Activated T-helper 17 cell treated with anti-CD3 and anti-CD28 coated beads, Interleukin-2, amount 50 U/mL, for 72 hours (primary cell): ENCODE measurements around the gene KDM5A. TPM values are rescaled to one million over a fixed set of nuclear protein-coding genes. Genes with fewer than 3 reads are reported as not detected.
"Not testable (repeated sequence)": the region's sequence is repeated elsewhere in the genome, so short reads cannot be mapped to it uniquely, and the experiment has no call there.

Source experiments
- ATAC-seq: fragments of 150-1000 bp; cut with Tn5 transposase; replicated peaks from 2 replicates; pipeline ENCODE4 v1.10.0; 2021; ENCODE audit warnings: mild to moderate bottlenecking, moderate library complexity
- H3K27ac Mint-ChIP-seq: one replicate; pipeline ENCODE4 v1.8.0; 2022; ENCODE audit warnings: mixed read lengths
- H3K27me3 Mint-ChIP-seq: one replicate; pipeline ENCODE4 v1.8.0; 2022; ENCODE audit warnings: mixed read lengths
- H3K36me3 Mint-ChIP-seq: one replicate; pipeline ENCODE4 v1.8.0; 2022; ENCODE audit warnings: low read depth, mild to moderate bottlenecking, mixed read lengths
- H3K4me1 Mint-ChIP-seq: one replicate; pipeline ENCODE4 v1.8.0; 2022; ENCODE audit warnings: mixed read lengths
- H3K4me3 Mint-ChIP-seq: one replicate; pipeline ENCODE4 v1.8.0; 2022; ENCODE audit warnings: mild to moderate bottlenecking, mixed read lengths
- H3K9me3 Mint-ChIP-seq: one replicate; pipeline ENCODE4 v1.8.0; 2022; ENCODE audit warnings: mixed read lengths
- total RNA-seq, 2 donors: library from RNA; stranded (reverse); gene quantifications; one replicate each; pipeline ENCODE4 v1.2.3, GENCODE V29; 2022

The KDM5A gene
- total RNA-seq, 2 donors from 2014 or later: 62.5 to 82.1 TPM

- peaks cover 7% of the 10 kb centered on the region for H3K4me1 Mint-ChIP-seq
- H3K4me3 Mint-ChIP-seq: no peak overlapping the region
- H3K36me3 Mint-ChIP-seq: peaks cover 100% of the 10 kb centered on the region
- H3K27me3 Mint-ChIP-seq: no peaks in the 10 kb centered on the region
- H3K27ac Mint-ChIP-seq: no peak overlapping the region
- H3K9me3 Mint-ChIP-seq: no peaks in the 10 kb centered on the region
- no peak for ATAC-seq
Observed at GRCh38 chr12:359091-359490, 30.0 kb downstream of the KDM5A start.

DNA sequence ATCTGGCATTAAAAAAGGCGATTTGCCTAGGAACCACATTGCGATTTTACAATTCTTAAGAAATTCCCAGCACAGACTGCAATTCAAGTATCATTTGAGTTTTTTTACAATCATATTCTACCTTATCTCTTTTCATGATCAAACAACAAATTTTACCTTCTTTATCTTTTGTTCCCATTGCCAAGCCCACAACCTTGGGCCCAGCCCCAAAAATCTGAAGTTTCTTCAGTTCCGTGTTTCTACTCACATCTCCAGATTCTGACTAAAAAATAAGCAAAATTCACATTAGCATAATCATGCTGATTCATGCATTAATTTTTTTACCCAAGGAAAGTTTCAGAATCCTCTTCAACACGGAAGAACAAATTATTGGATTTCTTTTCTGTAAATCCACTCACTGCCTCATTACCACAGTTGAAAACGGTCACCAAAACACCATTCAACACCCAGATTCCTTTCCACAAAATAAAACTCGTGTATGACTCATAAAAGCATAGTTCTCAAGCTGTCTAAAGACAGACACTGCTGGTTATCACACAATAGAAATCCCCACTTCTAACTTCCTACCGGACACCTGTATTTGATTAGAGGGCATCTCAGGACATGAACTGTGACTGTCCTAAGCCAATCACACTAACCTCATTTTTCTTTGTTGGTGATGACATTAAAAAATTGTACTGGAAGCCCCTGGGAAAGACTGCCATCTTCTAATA is 32.7 kb downstream of the KDM5A start:
- Mint-ChIP-seq H3K27me3 (no peaks in the 10 kb centered on the region), H3K9me3 (no peaks in the 10 kb centered on the region), H3K27ac (peak overlapping the region; percentile 36), H3K4me1 (peaks cover 7% of the 10 kb centered on the region), H3K36me3 (peaks cover 100% of the 10 kb centered on the region), H3K4me3 (no peak overlapping the region)
- no peak for ATAC-seq

DNA sequence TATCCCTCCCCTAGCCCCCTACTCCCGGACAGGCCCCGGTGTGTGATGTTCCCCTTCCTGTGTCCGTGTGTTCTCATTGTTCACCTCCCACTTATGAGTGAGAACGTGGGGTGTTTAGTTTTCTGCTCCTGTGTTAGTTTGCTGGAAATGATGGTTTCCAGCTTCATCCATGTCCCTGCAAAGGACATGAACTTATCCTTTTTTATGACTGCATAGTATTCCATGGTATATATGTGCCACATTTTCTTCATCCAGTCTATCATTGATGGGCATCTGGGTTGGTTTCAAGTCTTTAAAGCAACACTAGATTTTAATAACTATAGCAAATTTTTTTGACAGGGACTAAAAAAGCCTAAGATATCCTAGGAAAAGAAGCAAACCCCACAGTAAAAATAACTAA is 37.9 kb downstream of the KDM5A start:
- Mint-ChIP-seq H3K4me1 (peaks cover 13% of the 10 kb centered on the region), H3K36me3 (peaks cover 99% of the 10 kb centered on the region)
- H3K4me3 Mint-ChIP-seq, ATAC-seq, H3K9me3 Mint-ChIP-seq, H3K27ac Mint-ChIP-seq, H3K27me3 Mint-ChIP-seq: not testable (repeated sequence)

DNA sequence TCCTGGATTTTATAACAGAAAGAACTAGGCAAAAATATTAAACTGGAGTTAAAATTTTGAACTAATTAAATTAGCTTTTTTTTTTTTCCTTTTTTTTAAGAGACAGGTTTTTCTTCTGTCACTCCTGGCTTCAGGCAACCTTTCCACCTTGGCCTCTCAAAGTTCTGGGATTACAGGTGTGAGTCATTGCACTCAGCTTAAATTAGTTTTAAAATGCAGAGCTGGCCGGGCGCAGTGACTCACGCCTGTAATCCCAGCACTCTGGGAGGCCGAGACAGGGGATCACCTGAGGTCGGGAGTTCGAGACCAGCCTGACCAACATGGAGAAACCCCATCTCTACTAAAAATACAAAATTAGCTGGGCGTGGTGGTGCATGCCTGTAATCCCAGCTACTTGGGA is 39.5 kb downstream of the KDM5A start:
- H3K27ac Mint-ChIP-seq, H3K9me3 Mint-ChIP-seq, ATAC-seq, H3K27me3 Mint-ChIP-seq, H3K4me3 Mint-ChIP-seq: not testable (repeated sequence)
- peaks cover 26% of the 10 kb centered on the region for H3K4me1 Mint-ChIP-seq
- peaks cover 99% of the 10 kb centered on the region for H3K36me3 Mint-ChIP-seq

DNA sequence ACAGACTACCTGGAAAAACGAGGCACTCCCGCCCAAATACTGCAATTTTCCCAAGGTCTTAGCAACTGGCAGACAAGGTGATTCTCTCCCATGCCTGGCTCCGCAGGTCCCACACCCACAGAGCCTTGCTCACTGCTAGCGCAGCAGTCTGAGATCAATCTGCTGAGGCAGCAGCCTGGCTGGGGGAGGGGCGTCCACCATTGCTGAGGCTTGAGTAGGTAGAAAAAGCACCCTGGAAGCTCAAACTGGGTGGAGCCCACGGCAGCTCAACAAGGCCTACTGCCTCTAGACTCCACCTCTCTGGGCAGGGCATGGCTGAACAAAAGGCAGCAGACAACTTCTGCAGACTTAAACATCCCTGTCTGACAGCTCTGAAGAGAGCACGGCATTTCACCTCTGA is 46.1 kb downstream of the KDM5A start:
- not testable (repeated sequence) for H3K27ac Mint-ChIP-seq

GRCh38 chr12:337039-337438 is 52.1 kb downstream of the KDM5A start:
- no peak overlapping the region for H3K27ac Mint-ChIP-seq
- H3K9me3 Mint-ChIP-seq: no peaks in the 10 kb centered on the region
- H3K4me1 Mint-ChIP-seq: peaks cover 16% of the 10 kb centered on the region
- H3K36me3 Mint-ChIP-seq: peaks cover 97% of the 10 kb centered on the region
- no peaks in the 10 kb centered on the region for H3K27me3 Mint-ChIP-seq
- ATAC-seq: no peak
- no peak overlapping the region for H3K4me3 Mint-ChIP-seq

More for the DNA sequence above, 46.1 kb downstream of the KDM5A start:
- not testable (repeated sequence) for H3K4me3 Mint-ChIP-seq, H3K9me3 Mint-ChIP-seq, ATAC-seq, H3K27me3 Mint-ChIP-seq
- Mint-ChIP-seq H3K4me1 (peaks cover 40% of the 10 kb centered on the region), H3K36me3 (peaks cover 100% of the 10 kb centered on the region)

GRCh38 chr12:334125-334524 is 55.0 kb downstream of the KDM5A start:
- H3K4me3 Mint-ChIP-seq: no peak overlapping the region
- no peak overlapping the region for H3K27ac Mint-ChIP-seq
- peaks cover 95% of the 10 kb centered on the region for H3K36me3 Mint-ChIP-seq
- ATAC-seq: no peak
- no peaks in the 10 kb centered on the region for H3K9me3 Mint-ChIP-seq
- peaks cover 13% of the 10 kb centered on the region for H3K4me1 Mint-ChIP-seq
- H3K27me3 Mint-ChIP-seq: no peaks in the 10 kb centered on the region

DNA sequence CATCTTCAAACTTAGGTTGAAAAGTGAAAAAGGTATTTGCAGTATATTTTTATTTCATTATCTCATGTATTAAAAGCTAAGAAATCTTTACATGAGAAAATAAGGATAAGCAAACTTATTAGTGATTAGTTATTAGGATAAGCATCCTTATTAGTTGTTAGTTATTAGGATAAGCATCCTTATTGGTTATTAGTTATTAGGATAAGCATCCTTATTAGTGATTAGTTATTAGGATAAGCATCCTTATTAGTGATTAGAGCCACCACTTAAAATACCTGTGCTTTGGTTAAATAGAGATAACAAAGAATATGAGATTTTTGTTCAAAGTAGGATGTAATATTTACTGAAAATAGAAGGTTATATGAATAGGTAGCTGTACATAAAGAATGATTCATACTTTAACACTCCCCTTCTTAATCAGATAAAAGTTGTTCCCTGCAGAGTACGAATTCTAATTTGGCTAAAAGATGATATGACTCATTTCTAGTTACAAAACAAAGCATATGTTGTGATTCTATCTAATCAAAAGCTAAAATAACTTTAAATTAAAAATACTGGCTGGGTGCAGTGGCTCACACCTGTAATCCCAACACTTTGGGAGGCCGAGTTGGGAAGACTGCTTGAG is 56.4 kb downstream of the KDM5A start:
- Mint-ChIP-seq H3K4me1 (peaks cover 7% of the 10 kb centered on the region), H3K4me3 (no peak overlapping the region), H3K36me3 (peaks cover 95% of the 10 kb centered on the region), H3K27ac (no peak overlapping the region), H3K27me3 (no peaks in the 10 kb centered on the region), H3K9me3 (no peaks in the 10 kb centered on the region)
- peak; percentile 53 for ATAC-seq

DNA sequence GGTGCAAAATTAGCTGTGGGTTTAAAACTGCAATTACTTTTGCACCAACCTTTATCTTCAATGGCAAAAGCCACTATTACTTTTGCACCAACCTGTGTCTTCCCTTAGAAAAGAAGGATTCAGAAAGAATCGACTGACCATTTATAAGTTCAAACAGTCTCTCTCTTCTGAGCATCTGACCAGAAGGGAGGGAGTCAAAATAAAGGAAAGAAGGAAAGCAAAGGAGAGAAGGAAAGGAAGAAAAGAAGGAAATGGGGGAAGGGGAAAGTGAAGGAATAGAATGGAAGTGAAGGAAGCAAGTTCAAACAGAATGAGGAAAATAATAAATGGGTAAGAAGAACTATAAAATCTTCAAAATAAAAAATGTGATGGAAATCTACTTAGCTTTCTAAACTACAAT is 57.8 kb downstream of the KDM5A start:
- no peaks in the 10 kb centered on the region for H3K9me3 Mint-ChIP-seq
- no peak for ATAC-seq
- no peaks in the 10 kb centered on the region for H3K27me3 Mint-ChIP-seq
- peaks cover 95% of the 10 kb centered on the region for H3K36me3 Mint-ChIP-seq
- no peak overlapping the region for H3K27ac Mint-ChIP-seq
- H3K4me3 Mint-ChIP-seq: no peak overlapping the region
- H3K4me1 Mint-ChIP-seq: peaks cover 7% of the 10 kb centered on the region

DNA sequence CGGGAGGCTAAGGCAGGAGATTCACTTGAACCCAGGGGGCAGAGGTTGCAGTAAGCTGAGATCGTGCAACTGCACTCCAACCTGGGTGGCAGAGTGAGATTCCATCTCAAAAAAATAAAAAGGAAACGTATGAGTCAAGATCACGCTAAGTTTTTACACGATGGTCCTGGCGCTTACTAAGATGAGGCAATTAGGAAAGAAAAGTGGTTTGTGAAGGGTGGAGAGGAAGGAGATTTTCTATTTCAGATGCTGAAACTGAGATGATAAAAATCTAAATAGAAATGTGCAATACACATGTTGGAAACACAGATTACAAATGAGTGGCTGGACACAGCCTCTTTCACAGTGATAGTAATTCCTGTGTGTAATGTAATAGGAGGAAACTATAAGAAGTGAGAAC is 63.2 kb downstream of the KDM5A start:
- no peak overlapping the region for H3K27ac Mint-ChIP-seq
- no peak overlapping the region for H3K4me3 Mint-ChIP-seq
- H3K9me3 Mint-ChIP-seq: no peaks in the 10 kb centered on the region
- ATAC-seq: no peak
- peaks cover 4% of the 10 kb centered on the region for H3K4me1 Mint-ChIP-seq
- peaks cover 98% of the 10 kb centered on the region for H3K36me3 Mint-ChIP-seq
- no peaks in the 10 kb centered on the region for H3K27me3 Mint-ChIP-seq

- no peak for ATAC-seq
- no peak overlapping the region for H3K4me3 Mint-ChIP-seq
- H3K27ac Mint-ChIP-seq: no peak overlapping the region
- no peaks in the 10 kb centered on the region for H3K9me3 Mint-ChIP-seq
- peaks cover 100% of the 10 kb centered on the region for H3K36me3 Mint-ChIP-seq
- H3K4me1 Mint-ChIP-seq: peaks cover 10% of the 10 kb centered on the region
- H3K27me3 Mint-ChIP-seq: no peaks in the 10 kb centered on the region
Observed at GRCh38 chr12:323507-323906, 65.6 kb downstream of the KDM5A start.

GRCh38 chr12:321606-322326 is 67.4 kb downstream of the KDM5A start:
- ATAC-seq: no peak
- H3K9me3 Mint-ChIP-seq: no peaks in the 10 kb centered on the region
- peak overlapping the region; percentile 5 for H3K27ac Mint-ChIP-seq
- H3K36me3 Mint-ChIP-seq: peaks cover 100% of the 10 kb centered on the region
- H3K4me3 Mint-ChIP-seq: no peak overlapping the region
- H3K27me3 Mint-ChIP-seq: no peaks in the 10 kb centered on the region
- H3K4me1 Mint-ChIP-seq: peaks cover 15% of the 10 kb centered on the region

DNA sequence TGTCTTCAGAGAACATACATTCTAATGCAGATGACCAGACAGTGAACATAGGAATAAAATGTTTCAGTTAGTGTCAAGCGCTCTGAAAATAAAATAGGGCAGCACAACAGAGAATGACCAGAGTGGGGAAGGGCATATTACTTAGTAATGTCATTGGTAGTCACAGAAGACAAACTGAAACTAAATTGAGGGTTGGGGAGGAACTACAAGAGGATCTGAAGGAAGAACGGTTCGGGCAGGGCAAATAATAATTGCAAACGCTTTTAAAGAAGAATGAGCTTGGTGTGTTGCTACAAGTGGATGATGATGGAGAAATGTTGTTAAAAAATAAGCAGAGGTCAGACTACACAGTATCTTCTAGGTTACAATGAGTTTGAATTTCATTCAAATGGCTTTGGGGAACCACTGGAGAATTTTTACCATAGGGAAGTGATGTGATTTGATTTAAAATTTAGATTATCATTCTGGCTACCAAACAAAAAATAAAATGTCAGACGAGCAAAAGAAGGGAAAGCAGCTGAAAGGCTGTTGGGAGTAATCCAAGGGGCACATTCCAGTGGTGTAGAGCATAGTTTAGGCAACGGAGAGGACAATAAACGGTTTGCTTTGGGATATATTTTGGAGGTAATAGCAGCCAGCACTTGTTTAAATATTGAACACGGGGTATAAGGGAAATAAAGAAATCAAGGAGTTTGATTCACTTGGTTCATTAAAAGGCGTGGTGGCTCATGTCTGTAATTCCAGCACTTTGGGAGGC is 70.2 kb downstream of the KDM5A start:
- Mint-ChIP-seq H3K4me3 (no peak overlapping the region), H3K36me3 (peaks cover 100% of the 10 kb centered on the region), H3K27me3 (no peaks in the 10 kb centered on the region), H3K9me3 (no peaks in the 10 kb centered on the region), H3K27ac (no peak overlapping the region), H3K4me1 (peaks cover 22% of the 10 kb centered on the region)
- no peak for ATAC-seq

DNA sequence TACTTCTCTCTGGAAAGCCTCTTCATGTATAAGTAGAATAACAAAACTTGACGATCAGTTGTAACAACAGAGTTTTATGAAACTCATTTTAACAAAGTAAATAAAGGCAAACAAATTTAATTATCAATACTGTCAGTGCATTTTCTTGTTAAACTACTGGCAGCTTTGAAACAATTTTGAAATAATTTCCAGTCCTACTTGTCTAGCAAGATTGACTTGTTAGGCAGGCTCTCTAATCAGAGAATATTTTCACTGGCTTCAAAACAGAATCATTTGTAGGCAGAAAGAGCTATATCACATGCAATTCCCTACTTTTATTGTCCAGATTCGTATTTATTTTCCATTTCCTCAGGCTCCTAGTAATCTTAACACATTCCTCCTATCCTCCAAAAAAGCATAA is 80.6 kb downstream of the KDM5A start:
- no peak overlapping the region for H3K27ac Mint-ChIP-seq
- no peaks in the 10 kb centered on the region for H3K9me3 Mint-ChIP-seq
- peaks cover 5% of the 10 kb centered on the region for H3K4me1 Mint-ChIP-seq
- ATAC-seq: no peak
- H3K4me3 Mint-ChIP-seq: no peak overlapping the region
- H3K27me3 Mint-ChIP-seq: no peaks in the 10 kb centered on the region
- peaks cover 99% of the 10 kb centered on the region for H3K36me3 Mint-ChIP-seq
